Measurements from ENCODE around the gene IRF2BP1.
"Not testable (repeated sequence)": the region's sequence is repeated elsewhere in the genome, so short reads cannot be mapped to it uniquely, and the experiment has no call there.

IRF2BP1 gene

DNA sequence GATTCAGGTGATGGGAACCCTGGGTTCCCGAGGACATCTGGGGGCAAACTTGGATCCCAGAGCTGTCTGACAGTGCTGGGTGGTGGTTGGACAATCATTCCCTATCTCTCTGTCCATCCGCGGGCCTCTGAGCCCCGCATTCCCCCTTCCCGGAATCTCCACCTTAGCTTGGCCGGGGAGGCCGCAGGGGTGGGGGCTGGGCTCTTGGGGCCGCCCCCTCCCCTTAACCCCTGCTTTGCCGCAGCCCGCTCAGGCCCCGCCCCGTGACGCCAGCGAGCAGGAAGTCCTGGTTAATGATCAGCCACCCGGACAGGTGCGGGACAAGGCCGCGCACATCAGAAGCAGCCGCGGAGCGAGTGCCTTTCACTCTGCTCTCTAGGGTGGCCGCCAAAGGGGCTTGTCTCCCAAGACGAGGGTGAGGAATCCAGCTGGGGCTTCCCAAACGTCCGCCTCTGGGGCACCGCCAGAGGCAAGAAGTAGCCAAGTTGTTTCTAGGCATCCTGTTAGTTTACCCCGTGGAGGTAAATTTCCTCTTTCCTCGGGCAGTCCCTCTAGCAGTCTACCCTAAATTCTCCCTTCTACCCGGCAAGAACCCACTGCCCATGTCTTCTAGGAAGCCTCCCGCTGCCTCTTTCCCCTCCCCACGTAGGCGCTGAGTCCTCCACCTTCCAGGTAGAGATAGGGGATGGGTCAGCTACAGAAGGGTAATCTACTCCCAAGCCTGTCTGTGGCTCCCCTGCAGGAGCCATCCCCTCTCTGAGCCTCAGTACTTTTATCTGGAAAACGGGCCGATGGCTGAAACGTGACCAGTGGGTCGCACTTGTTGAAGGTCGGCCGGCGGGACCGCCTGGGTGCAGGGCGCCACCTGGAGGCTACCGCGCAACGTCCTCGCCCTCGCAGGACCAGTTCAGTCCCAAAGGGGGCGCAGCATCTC is 3.0 kb downstream of the IRF2BP1 start:
- peak; percentile 61 for DNase-seq (ENCODE audit: low read depth)

GRCh38 chr19:45881909-45882528 is 3.9 kb downstream of the IRF2BP1 start:
- DNase-seq (ENCODE audit: low read depth): no peak

DNA sequence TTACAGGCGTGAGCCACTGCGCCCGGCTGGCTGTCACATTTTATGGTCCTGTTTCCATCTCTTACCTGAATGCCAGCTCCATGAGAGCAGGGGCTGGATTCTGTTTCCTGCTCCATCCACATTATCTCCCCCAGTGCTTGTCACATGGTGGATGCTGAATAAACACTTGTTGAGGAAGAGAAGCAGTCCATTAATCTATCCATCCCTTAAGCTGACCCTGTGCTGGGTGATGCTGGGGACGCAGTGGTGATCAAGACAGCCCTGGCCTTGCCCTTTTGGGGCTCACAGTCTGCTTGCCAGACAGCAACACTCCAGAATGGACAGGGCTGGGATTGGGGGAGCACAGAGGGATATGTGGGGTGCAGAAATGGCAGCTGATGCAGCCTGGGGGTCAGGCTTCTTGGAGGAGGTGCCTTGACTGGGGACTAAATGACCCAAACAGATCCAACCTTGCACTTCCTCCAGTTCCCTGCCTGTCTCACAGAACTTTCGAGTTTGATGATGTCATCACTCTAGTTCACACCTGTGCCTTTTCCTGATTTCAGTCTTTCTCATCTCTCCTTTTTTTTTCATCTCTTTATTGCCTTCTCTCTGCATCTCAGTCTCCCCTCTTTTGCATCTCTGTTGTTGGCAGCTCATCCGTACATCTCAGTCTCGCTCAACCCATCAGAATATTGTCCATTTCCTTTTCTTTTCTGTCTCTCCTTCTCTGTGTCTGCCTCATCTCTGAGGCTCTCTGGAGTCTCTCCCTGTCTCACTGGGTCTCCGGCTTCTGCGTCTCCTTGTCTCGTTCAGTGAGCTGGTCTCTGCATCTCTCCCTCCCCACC is 4.6 kb downstream of the IRF2BP1 start:
- no peak for DNase-seq (ENCODE audit: low read depth)

DNA sequence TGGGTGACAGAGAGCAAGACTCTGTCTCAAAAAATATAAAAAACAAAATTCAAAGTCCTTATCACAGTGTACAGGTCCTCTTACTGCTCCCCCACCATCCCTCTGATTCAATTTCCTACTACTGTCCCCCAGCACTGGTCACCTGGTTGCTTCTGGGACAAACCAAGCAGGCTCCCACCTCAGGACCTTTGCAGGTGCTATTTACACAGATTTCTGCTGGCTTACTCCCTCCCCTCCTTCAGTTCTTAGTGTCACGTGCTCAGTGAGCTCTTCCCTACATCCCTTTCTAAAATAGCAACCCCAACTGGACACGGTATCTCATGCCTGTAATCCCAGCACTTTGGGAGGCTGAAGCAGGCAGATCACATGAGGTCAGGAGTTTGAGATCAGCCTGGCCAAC is 6.0 kb downstream of the IRF2BP1 start:
- no peak for DNase-seq (ENCODE audit: low read depth)

GRCh38 chr19:45879055-45879454 is 6.9 kb downstream of the IRF2BP1 start:
- DNase-seq (ENCODE audit: low read depth): no peak

DNA sequence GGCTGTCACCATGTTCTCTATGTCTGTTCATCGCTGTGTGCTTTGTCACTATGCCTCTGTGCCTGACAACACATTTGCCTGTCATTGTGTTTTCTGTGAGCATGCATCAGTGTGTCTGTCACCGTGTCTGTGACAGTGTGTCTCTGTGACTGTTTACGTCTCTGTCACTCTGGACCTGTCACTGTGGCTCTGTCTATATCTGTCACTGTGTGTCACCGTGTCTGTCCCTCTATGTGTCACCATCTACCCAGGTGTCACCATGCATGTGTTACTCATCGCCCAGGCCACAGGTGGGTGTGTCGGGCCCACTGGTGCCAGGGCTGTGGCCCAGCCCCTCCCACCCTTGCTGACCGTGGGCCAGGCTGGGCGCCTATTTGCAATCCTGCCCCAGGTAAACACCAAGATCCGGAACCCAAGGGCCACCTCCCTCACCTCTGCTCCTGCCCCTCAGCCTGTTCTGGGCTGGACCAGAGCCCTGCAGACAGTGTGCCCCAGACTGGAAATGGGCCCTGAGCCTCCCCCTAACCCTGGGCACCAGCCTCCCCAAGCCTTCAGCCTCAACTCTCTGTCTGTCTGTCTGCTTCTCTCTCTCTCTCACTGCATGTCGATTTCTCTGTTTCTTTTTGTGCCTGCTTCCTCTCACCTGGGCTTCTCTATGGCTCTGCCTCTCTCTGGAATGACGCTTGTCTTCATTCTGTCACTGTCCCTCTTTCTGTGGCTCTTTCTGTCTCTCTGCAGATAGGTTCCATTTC is 7.7 kb downstream of the IRF2BP1 start:
- DNase-seq (ENCODE audit: low read depth): no peak

DNA sequence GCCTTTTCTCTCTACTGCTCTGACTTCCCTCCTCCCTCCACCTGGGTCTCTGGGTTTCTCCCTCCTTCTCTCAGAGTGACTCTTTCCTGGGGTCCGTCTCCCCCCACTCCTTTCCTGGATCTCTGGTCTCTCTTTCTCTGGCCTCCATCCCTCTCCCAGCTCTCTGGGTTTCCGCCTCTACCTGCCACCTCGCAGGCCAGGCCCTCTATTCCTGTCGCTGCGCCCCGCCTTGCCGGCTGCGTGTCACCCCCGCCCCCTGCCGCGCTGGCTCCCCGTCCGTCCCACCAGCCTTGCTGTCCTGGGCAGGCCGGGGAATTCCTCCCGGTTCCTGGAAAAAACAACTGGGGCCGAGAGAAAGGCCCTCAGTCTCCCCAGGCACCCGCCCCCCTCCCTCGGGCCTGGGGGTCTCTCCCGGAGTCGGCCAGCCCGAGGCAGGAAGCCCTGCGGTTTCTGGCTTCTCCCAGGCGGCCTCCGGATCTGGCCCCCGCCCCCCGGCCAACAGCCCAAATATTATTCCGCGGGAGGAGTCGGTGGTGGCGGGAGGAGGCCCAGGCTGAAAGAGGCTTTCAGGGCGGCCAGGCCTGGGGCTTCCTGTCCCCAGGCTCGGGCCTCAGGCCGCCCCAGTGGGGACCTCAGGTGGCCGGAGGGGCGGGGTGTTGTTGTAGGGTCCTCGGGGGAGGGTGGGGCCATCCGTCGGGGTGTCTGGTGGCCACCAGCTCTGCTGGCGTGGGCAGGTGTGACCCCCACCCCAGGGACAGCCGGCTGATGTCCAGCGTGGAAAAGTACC is 9.3 kb downstream of the IRF2BP1 start:
- no peak for DNase-seq (ENCODE audit: low read depth)

GRCh38 chr19:45876161-45876410 is 9.9 kb downstream of the IRF2BP1 start:
- DNase-seq (ENCODE audit: low read depth): no peak

DNA sequence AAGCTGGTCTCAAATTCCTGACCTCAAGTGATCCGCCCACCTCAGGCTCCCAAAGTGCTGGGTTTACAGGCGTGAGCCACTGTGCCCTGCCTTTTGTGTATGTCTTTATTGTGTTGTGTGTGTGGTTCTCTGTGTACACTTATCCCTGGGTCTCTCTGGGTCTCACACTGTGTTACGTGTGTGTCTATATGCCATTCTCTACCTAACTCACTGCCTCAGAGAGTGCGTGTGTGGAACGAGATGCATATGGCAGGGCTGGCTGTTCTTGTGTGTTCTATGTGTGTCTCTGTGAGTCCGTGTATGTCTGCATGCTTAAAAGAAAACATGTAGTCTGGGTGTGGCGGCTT is 11.3 kb downstream of the IRF2BP1 start:
- no peak for DNase-seq (ENCODE audit: low read depth)

GRCh38 chr19:45873219-45873772 is 12.6 kb downstream of the IRF2BP1 start:
- DNase-seq (ENCODE audit: low read depth): no peak

DNA sequence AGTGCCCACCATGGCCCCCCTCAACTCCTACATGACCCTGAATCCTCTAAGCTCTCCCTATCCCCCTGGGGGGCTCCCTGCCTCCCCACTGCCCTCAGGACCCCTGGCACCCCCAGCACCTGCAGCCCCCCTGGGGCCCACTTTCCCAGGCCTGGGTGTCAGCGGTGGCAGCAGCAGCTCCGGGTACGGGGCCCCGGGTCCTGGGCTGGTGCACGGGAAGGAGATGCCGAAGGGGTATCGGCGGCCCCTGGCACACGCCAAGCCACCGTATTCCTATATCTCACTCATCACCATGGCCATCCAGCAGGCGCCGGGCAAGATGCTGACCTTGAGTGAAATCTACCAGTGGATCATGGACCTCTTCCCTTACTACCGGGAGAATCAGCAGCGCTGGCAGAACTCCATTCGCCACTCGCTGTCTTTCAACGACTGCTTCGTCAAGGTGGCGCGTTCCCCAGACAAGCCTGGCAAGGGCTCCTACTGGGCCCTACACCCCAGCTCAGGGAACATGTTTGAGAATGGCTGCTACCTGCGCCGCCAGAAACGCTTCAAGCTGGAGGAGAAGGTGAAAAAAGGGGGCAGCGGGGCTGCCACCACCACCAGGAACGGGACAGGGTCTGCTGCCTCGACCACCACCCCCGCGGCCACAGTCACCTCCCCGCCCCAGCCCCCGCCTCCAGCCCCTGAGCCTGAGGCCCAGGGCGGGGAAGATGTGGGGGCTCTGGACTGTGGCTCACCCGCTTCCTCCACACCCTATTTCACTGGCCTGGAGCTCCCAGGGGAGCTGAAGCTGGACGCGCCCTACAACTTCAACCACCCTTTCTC is 13.6 kb downstream of the IRF2BP1 start:
- DNase-seq (ENCODE audit: low read depth): no peak

DNA sequence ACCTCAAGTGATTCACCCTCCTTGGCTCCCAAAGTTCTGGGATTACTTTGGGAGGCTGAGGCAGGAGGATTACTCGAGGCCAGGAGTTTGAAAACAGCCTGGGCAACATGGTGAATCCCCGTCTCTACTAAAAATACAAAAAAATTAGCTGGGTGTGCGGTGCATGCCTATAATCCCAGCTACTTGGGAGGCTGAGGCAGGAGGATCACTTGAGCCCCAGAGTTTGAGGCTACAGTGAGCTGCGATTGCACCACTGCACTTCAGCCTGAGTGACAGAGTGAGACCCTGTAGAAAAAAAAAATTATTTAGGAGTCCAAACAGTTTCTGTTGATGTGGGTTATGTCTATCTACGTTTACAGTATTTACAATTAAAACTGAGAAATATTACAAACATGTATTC is 15.1 kb downstream of the IRF2BP1 start:
- DNase-seq (ENCODE audit: low read depth): no peak

DNA sequence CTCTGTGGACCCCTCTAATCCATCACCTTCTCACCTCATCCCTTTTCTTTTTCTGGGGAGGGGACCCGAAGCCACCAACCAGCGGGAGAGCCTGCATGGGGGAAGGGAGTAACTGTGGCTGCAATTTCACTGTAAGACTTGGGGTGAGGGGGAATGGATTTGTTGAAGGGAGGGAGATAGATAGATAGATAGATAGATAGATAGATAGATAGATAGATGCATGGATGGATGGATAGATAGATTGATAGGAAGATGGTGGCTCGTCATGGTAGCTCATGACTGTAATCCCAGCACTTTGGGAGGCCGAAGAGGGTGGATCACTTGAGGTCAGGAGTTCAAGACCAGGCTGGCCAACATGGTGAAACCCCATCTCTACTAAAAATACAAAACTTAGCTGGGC is 18.7 kb downstream of the IRF2BP1 start:
- DNase-seq (ENCODE audit: low read depth): not testable (repeated sequence)

DNA sequence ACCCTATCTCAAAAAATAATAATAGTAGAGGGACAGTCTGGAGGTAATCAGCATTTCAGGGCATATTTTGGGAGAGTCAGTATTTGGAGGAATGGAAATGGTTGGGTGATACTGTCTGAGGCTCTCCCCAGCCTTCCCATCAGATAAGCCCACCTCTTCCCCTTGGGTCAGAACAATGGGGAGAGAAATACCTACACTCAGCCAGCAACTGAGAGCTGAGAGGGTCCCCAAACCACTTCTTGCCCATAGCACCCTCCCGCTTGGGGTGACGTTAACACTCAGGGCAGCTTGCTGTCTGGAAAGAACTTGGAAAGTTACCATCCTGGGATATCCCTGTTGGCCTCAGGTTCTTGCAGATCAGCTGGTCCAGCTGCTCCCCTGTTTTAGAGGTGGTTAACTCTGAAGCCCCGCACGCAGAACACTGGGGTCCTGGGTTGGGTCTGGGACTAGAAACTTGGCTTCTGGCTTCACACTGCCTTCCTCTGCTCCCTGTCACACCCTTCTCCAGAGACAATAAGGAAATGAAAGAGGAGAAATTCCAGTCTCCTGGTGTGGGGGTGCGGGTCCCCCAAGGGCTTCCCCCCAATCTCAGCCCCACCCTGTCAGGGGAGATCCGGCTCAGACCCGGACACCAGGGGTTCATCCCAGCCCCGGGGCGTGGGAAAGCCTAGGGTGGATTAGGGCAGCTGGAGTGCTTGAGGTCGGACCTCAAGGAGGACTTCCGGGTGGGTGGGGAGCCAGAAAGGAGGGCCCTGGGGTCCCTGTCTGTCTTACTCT is 19.4 kb downstream of the IRF2BP1 start:
- no peak for DNase-seq (ENCODE audit: low read depth)

- no peak for DNase-seq (ENCODE audit: low read depth)
Observed at GRCh38 chr19:45865269-45865948, 20.5 kb downstream of the IRF2BP1 start.

DNA sequence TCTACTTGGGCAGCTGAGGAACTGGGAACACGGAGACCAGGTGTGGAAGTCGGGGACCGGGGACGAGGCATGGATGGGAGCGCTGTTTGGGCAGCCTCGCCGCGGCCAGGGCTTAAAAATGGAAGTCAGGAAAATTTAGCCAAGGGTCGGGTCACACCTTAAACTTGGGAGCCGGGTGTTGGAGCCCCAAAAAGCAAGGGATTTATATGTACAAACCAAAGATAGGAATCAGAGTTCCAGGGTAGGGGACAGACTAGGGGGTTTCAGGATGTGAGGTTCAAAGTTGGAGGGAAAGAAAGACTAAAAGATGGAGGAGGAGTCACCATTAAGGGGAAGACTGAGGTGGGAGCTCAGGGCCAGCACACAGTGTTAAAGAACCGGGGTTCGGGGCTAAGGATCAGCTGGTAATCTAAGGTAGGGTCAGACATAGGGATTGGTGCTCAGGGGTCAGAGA is 21.3 kb downstream of the IRF2BP1 start:
- DNase-seq (ENCODE audit: low read depth): no peak

DNA sequence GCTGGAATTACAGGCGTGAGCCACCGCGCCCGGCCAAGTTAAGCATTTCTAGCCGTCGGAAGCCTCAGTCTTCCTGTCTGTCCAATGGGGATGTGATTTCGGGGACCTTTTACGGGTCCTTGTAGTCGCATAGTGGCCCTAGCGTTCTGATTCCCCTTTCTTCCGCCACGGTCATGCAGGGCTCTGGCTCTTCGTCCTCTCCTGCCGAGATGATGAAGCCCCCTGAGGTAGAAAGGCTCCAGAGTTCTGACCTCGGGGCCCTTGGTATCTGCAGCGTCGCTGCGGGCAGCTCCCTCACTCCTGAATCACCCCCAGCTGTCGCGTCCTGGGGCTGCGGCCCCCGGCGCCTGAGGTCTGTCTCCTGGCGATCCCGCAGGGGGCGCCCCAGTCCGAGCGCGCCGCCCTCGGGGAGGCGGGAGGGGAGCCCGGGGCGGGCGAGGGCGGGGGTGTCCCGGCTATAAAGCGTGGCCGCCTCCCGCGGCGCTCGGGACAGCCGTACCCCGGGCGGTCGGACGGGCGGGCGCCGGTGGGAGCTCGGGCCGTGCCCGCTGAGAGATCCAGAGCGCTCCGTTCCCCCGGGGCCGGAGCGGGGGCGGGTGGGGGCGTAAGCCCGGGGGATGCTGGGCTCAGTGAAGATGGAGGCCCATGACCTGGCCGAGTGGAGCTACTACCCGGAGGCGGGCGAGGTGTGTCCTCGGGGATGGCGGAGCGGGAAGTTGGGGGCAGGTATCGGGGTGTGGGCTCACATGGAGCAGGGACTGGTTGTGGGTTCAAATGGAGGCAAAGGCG is 21.9 kb downstream of the IRF2BP1 start, which contains the start of gene FOXA3:
Gene FOXA3 (plus strand): TSS at position 487 of the 789 bp plus-strand sequence. CDS start 131 bp downstream, at position 618.
- peak; percentile 43 for DNase-seq (ENCODE audit: low read depth)

GRCh38 chr19:45863335-45863839 is 22.6 kb downstream of the IRF2BP1 start:
- DNase-seq (ENCODE audit: low read depth): no peak

Measured in stimulated activated CD8-positive, alpha-beta memory T cell treated with anti-CD3 and anti-CD28 coated beads, Interleukin-12 subunit alpha, Interleukin-12 subunit beta, amount 100 ng/mL, for 4 hours (primary cell).